ENCODE measurements around the gene RAE1. TPM values are rescaled to one million over a fixed set of nuclear protein-coding genes. Genes with fewer than 3 reads are reported as not detected.

The RAE1 gene
- total RNA-seq, 1 experiment from 2014 or later = 31.3 TPM

DNA sequence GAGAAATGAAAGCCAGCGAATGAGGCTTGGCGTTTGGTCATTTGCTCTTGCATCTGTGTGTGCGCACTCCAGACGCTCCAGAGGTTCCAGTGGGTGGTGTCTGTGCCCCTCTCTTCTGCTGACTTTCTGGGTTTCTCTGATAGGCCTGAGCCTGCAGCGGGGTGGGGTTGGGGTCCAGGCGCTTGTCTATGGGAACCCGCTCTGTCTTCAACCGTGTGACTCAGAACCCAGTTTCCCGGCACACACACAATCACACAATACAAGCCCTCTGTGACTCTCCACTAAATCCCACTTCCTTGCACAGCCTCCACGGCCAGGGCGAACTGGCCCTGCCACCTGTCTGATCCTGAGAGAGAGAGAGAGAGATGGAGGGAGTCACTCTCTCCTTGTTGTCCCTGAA is 64.7 kb downstream of the RAE1 start (continued):
- TF ChIP-seq, protein P1, sequence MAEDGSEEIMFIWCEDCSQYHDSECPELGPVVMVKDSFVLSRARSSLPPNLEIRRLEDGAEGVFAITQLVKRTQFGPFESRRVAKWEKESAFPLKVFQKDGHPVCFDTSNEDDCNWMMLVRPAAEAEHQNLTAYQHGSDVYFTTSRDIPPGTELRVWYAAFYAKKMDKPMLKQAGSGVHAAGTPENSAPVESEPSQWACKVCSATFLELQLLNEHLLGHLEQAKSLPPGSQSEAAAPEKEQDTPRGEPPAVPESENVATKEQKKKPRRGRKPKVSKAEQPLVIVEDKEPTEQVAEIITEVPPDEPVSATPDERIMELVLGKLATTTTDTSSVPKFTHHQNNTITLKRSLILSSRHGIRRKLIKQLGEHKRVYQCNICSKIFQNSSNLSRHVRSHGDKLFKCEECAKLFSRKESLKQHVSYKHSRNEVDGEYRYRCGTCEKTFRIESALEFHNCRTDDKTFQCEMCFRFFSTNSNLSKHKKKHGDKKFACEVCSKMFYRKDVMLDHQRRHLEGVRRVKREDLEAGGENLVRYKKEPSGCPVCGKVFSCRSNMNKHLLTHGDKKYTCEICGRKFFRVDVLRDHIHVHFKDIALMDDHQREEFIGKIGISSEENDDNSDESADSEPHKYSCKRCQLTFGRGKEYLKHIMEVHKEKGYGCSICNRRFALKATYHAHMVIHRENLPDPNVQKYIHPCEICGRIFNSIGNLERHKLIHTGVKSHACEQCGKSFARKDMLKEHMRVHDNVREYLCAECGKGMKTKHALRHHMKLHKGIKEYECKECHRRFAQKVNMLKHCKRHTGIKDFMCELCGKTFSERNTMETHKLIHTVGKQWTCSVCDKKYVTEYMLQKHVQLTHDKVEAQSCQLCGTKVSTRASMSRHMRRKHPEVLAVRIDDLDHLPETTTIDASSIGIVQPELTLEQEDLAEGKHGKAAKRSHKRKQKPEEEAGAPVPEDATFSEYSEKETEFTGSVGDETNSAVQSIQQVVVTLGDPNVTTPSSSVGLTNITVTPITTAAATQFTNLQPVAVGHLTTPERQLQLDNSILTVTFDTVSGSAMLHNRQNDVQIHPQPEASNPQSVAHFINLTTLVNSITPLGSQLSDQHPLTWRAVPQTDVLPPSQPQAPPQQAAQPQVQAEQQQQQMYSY (CRISPR knock-in tag; IDR thresholded peaks at IDR 0.05) = no peak
- no peak for TF ChIP-seq ZNF396 (CRISPR knock-in tag; IDR thresholded peaks at IDR 0.05; ENCODE audit: borderline replicate concordance)

DNA sequence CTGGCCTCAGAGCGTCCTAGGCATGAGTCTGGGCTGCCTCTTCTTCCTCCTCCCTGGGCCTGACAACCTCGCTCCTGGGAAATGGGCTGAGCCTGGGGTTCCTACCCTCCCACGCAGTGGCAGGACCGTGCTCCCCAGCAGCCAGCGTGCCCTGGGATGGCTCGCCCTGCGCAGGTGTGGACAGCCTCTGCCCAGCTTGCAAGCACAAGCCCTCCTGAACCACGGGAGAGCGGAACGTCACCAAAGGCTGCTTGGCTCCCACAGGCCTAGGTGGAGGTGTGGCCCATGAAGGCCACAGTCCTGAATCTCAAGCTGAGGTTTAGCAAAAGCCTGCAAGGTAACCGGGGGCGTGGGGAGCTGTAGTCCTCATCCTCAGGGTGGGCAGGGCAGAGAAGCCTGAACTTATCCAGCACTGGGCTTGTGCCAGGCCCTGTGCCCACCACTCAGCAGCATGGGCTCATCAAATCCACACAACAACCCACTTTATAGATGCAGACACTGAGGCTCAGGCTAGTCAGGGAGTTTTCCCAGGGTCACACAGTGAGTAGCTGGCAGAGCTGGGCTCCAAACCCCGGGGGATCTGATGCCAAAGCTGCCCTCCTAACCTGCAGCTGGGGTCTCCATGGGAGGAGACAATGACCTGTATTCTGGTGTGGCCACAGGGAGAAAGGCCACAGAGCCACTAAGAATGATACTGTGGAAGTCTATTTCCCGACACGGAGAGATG is 65.4 kb downstream of the RAE1 start:
- no peaks in the 10 kb centered on the region for H3K36me3 Mint-ChIP-seq
- H3K27me3 Mint-ChIP-seq (ENCODE audit: low read depth) = no peaks in the 10 kb centered on the region
- H3K27ac Mint-ChIP-seq = no peak overlapping the region
- POLR2A ChIA-PET = no interaction called here
- H3K4me3 Mint-ChIP-seq = no peak overlapping the region
- H3K9me3 Mint-ChIP-seq = no peaks in the 10 kb centered on the region
- DNase-seq (ENCODE audit: low spot score) (no peak), ATAC-seq (no peak)
- CTCF ChIA-PET = interaction anchor here (1.0 to 1.3 kb wide), 2 partner anchors 18 to 82 kb away, joined by 3 to 4 read pairs; no protein-coding TSS in a partner anchor
- TF ChIP-seq NR2C2 (CRISPR knock-in tag; IDR thresholded peaks at IDR 0.05) (no peak), SOX15 (CRISPR knock-in tag; IDR thresholded peaks at IDR 0.05) (no peak), SMAD4 (CRISPR knock-in tag; IDR thresholded peaks at IDR 0.05) (no peak), NFYB (CRISPR knock-in tag; conservative IDR thresholded peaks at IDR 0.05; ENCODE audit: low read depth) (no peak), ETV6 (CRISPR knock-in tag; IDR thresholded peaks at IDR 0.05) (no peak), IRF2 (CRISPR knock-in tag; IDR thresholded peaks at IDR 0.05; ENCODE audit: borderline replicate concordance, low read depth) (no peak), PRRX2 (CRISPR knock-in tag; IDR thresholded peaks at IDR 0.05) (no peak), TEAD1 (CRISPR knock-in tag; IDR thresholded peaks at IDR 0.05) (no peak), ELF4 (CRISPR knock-in tag; IDR thresholded peaks at IDR 0.05; ENCODE audit: low read depth) (no peak), FOXJ3 (CRISPR knock-in tag; IDR thresholded peaks at IDR 0.05; ENCODE audit: borderline replicate concordance) (no peak), MYBL2 (CRISPR knock-in tag; IDR thresholded peaks at IDR 0.05) (no peak), MXD4 (CRISPR knock-in tag; IDR thresholded peaks at IDR 0.05; ENCODE audit: borderline replicate concordance) (no peak), NFE2L1 (CRISPR knock-in tag; IDR thresholded peaks at IDR 0.05) (no peak), ZNF317 (CRISPR knock-in tag; IDR thresholded peaks at IDR 0.05; ENCODE audit: borderline replicate concordance, low read depth) (no peak)
- TF ChIP-seq, protein P2, sequence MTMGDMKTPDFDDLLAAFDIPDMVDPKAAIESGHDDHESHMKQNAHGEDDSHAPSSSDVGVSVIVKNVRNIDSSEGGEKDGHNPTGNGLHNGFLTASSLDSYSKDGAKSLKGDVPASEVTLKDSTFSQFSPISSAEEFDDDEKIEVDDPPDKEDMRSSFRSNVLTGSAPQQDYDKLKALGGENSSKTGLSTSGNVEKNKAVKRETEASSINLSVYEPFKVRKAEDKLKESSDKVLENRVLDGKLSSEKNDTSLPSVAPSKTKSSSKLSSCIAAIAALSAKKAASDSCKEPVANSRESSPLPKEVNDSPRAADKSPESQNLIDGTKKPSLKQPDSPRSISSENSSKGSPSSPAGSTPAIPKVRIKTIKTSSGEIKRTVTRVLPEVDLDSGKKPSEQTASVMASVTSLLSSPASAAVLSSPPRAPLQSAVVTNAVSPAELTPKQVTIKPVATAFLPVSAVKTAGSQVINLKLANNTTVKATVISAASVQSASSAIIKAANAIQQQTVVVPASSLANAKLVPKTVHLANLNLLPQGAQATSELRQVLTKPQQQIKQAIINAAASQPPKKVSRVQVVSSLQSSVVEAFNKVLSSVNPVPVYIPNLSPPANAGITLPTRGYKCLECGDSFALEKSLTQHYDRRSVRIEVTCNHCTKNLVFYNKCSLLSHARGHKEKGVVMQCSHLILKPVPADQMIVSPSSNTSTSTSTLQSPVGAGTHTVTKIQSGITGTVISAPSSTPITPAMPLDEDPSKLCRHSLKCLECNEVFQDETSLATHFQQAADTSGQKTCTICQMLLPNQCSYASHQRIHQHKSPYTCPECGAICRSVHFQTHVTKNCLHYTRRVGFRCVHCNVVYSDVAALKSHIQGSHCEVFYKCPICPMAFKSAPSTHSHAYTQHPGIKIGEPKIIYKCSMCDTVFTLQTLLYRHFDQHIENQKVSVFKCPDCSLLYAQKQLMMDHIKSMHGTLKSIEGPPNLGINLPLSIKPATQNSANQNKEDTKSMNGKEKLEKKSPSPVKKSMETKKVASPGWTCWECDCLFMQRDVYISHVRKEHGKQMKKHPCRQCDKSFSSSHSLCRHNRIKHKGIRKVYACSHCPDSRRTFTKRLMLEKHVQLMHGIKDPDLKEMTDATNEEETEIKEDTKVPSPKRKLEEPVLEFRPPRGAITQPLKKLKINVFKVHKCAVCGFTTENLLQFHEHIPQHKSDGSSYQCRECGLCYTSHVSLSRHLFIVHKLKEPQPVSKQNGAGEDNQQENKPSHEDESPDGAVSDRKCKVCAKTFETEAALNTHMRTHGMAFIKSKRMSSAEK (CRISPR knock-in tag; IDR thresholded peaks at IDR 0.05; ENCODE audit: borderline replicate concordance) = no peak
- TF ChIP-seq, protein P3, sequence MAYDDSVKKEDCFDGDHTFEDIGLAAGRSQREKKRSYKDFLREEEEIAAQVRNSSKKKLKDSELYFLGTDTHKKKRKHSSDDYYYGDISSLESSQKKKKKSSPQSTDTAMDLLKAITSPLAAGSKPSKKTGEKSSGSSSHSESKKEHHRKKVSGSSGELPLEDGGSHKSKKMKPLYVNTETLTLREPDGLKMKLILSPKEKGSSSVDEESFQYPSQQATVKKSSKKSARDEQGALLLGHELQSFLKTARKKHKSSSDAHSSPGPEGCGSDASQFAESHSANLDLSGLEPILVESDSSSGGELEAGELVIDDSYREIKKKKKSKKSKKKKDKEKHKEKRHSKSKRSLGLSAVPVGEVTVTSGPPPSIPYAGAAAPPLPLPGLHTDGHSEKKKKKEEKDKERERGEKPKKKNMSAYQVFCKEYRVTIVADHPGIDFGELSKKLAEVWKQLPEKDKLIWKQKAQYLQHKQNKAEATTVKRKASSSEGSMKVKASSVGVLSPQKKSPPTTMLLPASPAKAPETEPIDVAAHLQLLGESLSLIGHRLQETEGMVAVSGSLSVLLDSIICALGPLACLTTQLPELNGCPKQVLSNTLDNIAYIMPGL (CRISPR knock-in tag; IDR thresholded peaks at IDR 0.05) = no peak
- TF ChIP-seq, protein P4, sequence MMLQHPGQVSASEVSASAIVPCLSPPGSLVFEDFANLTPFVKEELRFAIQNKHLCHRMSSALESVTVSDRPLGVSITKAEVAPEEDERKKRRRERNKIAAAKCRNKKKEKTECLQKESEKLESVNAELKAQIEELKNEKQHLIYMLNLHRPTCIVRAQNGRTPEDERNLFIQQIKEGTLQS (CRISPR knock-in tag; conservative IDR thresholded peaks at IDR 0.05) = no peak
- TF ChIP-seq, protein P5, sequence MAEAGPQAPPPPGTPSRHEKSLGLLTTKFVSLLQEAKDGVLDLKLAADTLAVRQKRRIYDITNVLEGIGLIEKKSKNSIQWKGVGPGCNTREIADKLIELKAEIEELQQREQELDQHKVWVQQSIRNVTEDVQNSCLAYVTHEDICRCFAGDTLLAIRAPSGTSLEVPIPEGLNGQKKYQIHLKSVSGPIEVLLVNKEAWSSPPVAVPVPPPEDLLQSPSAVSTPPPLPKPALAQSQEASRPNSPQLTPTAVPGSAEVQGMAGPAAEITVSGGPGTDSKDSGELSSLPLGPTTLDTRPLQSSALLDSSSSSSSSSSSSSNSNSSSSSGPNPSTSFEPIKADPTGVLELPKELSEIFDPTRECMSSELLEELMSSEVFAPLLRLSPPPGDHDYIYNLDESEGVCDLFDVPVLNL (CRISPR knock-in tag; IDR thresholded peaks at IDR 0.05; ENCODE audit: borderline replicate concordance, low read depth) = no peak
- TF ChIP-seq, protein P6, sequence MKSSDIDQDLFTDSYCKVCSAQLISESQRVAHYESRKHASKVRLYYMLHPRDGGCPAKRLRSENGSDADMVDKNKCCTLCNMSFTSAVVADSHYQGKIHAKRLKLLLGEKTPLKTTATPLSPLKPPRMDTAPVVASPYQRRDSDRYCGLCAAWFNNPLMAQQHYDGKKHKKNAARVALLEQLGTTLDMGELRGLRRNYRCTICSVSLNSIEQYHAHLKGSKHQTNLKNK (CRISPR knock-in tag; IDR thresholded peaks at IDR 0.05) = no peak
- TF ChIP-seq, protein P7, sequence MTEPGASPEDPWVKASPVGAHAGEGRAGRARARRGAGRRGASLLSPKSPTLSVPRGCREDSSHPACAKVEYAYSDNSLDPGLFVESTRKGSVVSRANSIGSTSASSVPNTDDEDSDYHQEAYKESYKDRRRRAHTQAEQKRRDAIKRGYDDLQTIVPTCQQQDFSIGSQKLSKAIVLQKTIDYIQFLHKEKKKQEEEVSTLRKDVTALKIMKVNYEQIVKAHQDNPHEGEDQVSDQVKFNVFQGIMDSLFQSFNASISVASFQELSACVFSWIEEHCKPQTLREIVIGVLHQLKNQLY (CRISPR knock-in tag; IDR thresholded peaks at IDR 0.05) = no peak
- H3K4me1 Mint-ChIP-seq = no peaks in the 10 kb centered on the region

All from WTC11 (cell line).